Tibial artery (tissue), 4 donors: Measurements from ENCODE around the gene SLC45A3.

Experiments used
- DNase-seq, 2 donors: peaks; one replicate each; pipeline ENCODE4 v3.0.0-alpha.2; 2019
- H3K27ac ChIP-seq, 2 donors: fragments of 200-600 bp; sonication (generic) in 1 of 2; 1 replicate in 1 of 2; 2 replicates in 1 of 2; pipeline ENCODE4 v1.5.1; 2018 to 2019; ENCODE audit warnings: mild to moderate bottlenecking in 1 of 2
- H3K27me3 ChIP-seq, 2 donors: fragments of 200-600 bp; sonication (generic) in 1 of 2; one replicate each; pipeline versions ENCODE4 v1.5.1 to v1.6.0; 2016 to 2019
- H3K36me3 ChIP-seq, 3 donors: fragments of 200-600 bp; sonication (generic) in 2 of 3; one replicate each; pipeline ENCODE4 v1.5.1; 2016 to 2019; ENCODE audit warnings: mild to moderate bottlenecking in 2 of 3
- H3K4me1 ChIP-seq, 4 donors: fragments of 200-600 bp; sonication (generic) in 2 of 4; 1 replicate in 3 of 4; 2 replicates in 1 of 4; pipeline ENCODE4 v1.5.1; 2016 to 2019
- H3K4me3 ChIP-seq, 2 donors: fragments of 200-600 bp; sonication (generic) in 1 of 2; 1 replicate in 1 of 2; 2 replicates in 1 of 2; pipeline ENCODE4 v1.5.1; 2018 to 2019; ENCODE audit warnings: mild to moderate bottlenecking in 2 of 2
- H3K9me3 ChIP-seq, 3 donors: fragments of 200-600 bp; sonication (generic) in 1 of 3; one replicate each; pipeline ENCODE4 v1.5.1; 2016 to 2019
- intact Hi-C: fragments of 100-400 bp; cut with DNase I; formaldehyde crosslinking; loops from one replicate; pipeline ENCODE4 v1.15.0; 2023; ENCODE audit warnings: low total_unique reads
- TF ChIP-seq, protein P1 (sequence below), 2 experiments: fragments of 200-600 bp in 1 of 2; fragments of 450-650 bp in 1 of 2; IDR thresholded peaks; one replicate each; pipeline ENCODE4 v1.5.1; 2017 to 2019; ENCODE audit warnings: antibody characterized with exemption in 2 of 2, mild to moderate bottlenecking in 1 of 2, moderate library complexity in 1 of 2

Gene SLC45A3

DNA sequence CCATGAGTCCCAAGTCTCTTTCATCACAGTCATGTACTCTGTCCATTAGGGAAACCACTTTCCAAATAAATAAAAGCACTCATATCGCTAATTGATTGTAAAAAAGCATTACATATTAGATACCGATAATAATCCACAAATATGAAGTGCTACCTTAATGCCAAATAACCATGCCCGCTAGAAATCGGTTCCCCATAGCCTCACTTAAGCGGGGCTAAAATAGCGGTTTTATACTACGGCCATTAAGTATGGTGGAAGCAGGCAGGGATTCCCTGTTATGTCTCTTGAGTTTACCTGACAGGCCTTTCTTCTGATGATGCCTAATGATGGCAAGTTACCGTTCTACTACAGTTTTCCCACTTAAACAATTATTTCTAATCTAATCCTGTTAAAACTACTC is 52.4 kb downstream of the SLC45A3 start:
- no peaks in the 10 kb centered on the region for H3K9me3 ChIP-seq

DNA sequence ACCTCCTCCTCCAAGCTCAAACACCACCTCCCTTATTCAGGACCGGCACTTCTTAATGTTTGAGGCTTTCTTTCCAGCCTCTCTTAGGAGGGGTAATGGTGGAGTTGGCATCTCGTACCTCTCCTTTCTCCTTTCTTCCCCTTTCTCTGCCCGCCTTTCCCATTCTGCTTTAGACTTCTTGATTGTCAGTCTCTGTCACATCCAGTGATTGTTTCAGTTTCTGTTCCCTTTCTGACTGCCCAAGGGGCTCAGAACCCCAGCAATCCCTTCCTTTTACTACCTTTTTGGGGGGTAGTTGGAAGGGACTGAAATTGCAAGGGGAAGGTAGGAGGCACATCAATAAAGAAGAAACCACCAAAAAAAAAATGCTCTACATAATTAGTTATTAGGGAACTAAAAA is 54.1 kb downstream of the SLC45A3 start:
- TF ChIP-seq, protein P1, sequence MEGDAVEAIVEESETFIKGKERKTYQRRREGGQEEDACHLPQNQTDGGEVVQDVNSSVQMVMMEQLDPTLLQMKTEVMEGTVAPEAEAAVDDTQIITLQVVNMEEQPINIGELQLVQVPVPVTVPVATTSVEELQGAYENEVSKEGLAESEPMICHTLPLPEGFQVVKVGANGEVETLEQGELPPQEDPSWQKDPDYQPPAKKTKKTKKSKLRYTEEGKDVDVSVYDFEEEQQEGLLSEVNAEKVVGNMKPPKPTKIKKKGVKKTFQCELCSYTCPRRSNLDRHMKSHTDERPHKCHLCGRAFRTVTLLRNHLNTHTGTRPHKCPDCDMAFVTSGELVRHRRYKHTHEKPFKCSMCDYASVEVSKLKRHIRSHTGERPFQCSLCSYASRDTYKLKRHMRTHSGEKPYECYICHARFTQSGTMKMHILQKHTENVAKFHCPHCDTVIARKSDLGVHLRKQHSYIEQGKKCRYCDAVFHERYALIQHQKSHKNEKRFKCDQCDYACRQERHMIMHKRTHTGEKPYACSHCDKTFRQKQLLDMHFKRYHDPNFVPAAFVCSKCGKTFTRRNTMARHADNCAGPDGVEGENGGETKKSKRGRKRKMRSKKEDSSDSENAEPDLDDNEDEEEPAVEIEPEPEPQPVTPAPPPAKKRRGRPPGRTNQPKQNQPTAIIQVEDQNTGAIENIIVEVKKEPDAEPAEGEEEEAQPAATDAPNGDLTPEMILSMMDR (IDR thresholded peaks at IDR 0.05) = no peak
- peaks cover 17 to 22% (median 21%) of the 10 kb centered on the region in 3 donors for H3K36me3 ChIP-seq
- no peaks in the 10 kb centered on the region for H3K9me3 ChIP-seq
- H3K27ac ChIP-seq = no peak overlapping the region
- H3K4me3 ChIP-seq = no peak overlapping the region
- no peak for DNase-seq
- peaks cover 0 to 21% (median 13%) of the 10 kb centered on the region in 4 donors for H3K4me1 ChIP-seq
- no peaks in the 10 kb centered on the region for H3K27me3 ChIP-seq
- intact Hi-C loops = no loop called here

More for the DNA sequence above, 52.4 kb downstream of the SLC45A3 start:
- H3K27ac ChIP-seq = no peak overlapping the region
- H3K4me1 ChIP-seq = peaks cover 0 to 29% (median 16%) of the 10 kb centered on the region in 4 donors
- TF ChIP-seq, protein P1 (IDR thresholded peaks at IDR 0.05) = no peak
- peaks cover 0 to 6% (median 5%) of the 10 kb centered on the region in 3 donors for H3K36me3 ChIP-seq
- intact Hi-C loops = no loop called here
- H3K4me3 ChIP-seq = no peak overlapping the region
- no peaks in the 10 kb centered on the region for H3K27me3 ChIP-seq
- no peak for DNase-seq

DNA sequence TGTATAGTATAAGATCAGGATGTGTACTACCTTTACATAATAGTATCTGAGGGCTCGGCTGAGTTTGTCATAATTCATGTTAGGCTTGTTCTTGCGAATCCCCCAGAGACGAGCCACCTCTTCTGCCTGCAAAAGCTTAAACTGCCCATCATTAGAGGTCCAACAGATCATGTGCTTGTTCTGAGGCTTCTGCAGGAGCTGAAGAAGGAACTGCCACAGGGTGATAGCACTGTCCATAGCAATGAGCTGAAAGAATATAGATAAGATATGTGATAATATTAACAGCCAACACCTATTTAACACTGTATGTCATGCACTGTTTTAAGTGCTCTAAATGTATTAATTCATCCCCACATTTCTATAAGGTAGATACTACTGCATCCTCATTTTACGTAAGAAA is 56.7 kb downstream of the SLC45A3 start:
- H3K27me3 ChIP-seq = no peaks in the 10 kb centered on the region
- H3K27ac ChIP-seq = no peak overlapping the region
- peaks cover 34 to 42% (median 40%) of the 10 kb centered on the region in 3 donors for H3K36me3 ChIP-seq
- no peak for DNase-seq
- H3K4me3 ChIP-seq = no peak overlapping the region
- TF ChIP-seq, protein P1 (IDR thresholded peaks at IDR 0.05) = no peak
- H3K9me3 ChIP-seq = no peaks in the 10 kb centered on the region
- peaks cover 0 to 4% (median 0%) of the 10 kb centered on the region in 4 donors for H3K4me1 ChIP-seq
- intact Hi-C loops = no loop called here

DNA sequence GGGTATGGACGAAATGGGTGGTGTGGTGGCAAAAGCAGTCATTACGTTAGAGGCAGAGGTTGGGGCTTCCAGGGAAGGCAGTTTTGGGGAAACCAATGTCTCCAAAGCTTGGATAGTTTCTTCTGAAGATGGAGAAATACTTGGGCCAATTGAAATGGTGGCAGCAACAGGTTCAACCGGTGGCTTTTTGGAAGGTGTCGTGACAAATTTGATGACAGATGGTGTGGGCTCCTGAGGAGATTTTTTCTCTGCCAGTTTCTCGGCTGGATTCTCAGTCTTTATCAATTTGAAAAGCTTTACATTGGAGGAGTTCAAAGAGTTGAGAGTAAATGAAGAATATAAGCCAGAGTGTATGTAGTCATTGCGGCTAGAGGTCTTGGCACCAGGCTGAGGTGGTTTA is 60.0 kb downstream of the SLC45A3 start:
- peaks cover 44 to 76% (median 71%) of the 10 kb centered on the region in 3 donors for H3K36me3 ChIP-seq

DNA sequence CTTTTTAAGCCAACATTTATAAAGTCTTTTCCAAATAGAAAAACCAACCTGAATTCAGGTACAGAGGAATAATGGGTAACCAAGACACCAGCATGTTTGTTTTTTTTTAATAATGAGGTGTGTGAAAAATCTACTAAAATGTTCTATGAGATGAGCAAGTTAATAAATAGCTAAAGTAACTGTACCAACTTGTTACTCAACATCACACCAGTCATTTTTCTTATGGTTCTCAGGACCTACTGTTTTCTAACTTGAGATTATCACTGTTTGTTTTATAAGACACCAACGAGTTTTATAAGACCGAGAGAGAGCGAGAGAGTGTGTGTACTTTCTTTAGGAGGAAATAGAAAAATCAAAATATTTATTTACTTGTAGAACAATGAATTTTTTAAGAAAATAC is 60.9 kb downstream of the SLC45A3 start:
- TF ChIP-seq, protein P1 (IDR thresholded peaks at IDR 0.05) = no peak
- Histone ChIP-seq H3K36me3 (peaks cover 48 to 78% (median 76%) of the 10 kb centered on the region in 3 donors), H3K27ac (no peak overlapping the region), H3K4me1 (no peaks in the 10 kb centered on the region), H3K9me3 (no peaks in the 10 kb centered on the region), H3K27me3 (no peaks in the 10 kb centered on the region), H3K4me3 (no peak overlapping the region)
- no peak for DNase-seq
- intact Hi-C loops = no loop called here

More for the DNA sequence above, 60.0 kb downstream of the SLC45A3 start:
- Histone ChIP-seq H3K4me3 (no peak overlapping the region), H3K27me3 (no peaks in the 10 kb centered on the region), H3K27ac (no peak overlapping the region), H3K9me3 (no peaks in the 10 kb centered on the region), H3K4me1 (peaks cover 0 to 2% (median 0%) of the 10 kb centered on the region in 4 donors)
- no peak for DNase-seq
- TF ChIP-seq, protein P1 (IDR thresholded peaks at IDR 0.05) = no peak
- intact Hi-C loops = loop anchor here (2.0 kb wide), 1 partner anchor 43 kb away; no protein-coding TSS in a partner anchor
